Fibroblast of the aortic adventitia (primary cell): ENCODE results near the gene ST7. TPM values are rescaled to one million over a fixed set of nuclear protein-coding genes. Genes with fewer than 3 reads are reported as not detected.
A peak's percentile ranks its signal among the peaks of the same experiment; 100 is the strongest.

ENCODE experiments used
- DNase-seq: peaks from one replicate; pipeline ENCODE4 v3.0.0-alpha.2; 2010; ENCODE audit warnings: low read depth
- H3K4me3 ChIP-seq: 2 replicates; pipeline ENCODE4 v1.5.1; 2011; ENCODE audit warnings: low read depth, mild to moderate bottlenecking, control low read depth, low read length, moderate library complexity
- total RNA-seq: library from RNA; depleted of rRNA; stranded (reverse); fragments of >200 nt; gene quantifications from 2 replicates; pipeline ENCODE4 v1.2.3, GENCODE V29; 2012; ENCODE audit warnings: low replicate concordance
- TF ChIP-seq, protein P1 (sequence below): IDR thresholded peaks from 2 replicates; pipeline ENCODE4 v1.5.1; 2011; ENCODE audit warnings: mild to moderate bottlenecking, low read length, control low read depth, inconsistent platforms; ENCODE audit not compliant: insufficient read depth

ST7 gene
- total RNA-seq, 1 donor, result 22.7 TPM

GRCh38 chr7:117208257-117208656 is 255.0 kb downstream of the ST7 start:
- H3K4me3 ChIP-seq, result no peak overlapping the region
- DNase-seq, result no peak
- TF ChIP-seq, protein P1, sequence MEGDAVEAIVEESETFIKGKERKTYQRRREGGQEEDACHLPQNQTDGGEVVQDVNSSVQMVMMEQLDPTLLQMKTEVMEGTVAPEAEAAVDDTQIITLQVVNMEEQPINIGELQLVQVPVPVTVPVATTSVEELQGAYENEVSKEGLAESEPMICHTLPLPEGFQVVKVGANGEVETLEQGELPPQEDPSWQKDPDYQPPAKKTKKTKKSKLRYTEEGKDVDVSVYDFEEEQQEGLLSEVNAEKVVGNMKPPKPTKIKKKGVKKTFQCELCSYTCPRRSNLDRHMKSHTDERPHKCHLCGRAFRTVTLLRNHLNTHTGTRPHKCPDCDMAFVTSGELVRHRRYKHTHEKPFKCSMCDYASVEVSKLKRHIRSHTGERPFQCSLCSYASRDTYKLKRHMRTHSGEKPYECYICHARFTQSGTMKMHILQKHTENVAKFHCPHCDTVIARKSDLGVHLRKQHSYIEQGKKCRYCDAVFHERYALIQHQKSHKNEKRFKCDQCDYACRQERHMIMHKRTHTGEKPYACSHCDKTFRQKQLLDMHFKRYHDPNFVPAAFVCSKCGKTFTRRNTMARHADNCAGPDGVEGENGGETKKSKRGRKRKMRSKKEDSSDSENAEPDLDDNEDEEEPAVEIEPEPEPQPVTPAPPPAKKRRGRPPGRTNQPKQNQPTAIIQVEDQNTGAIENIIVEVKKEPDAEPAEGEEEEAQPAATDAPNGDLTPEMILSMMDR, result no peak

GRCh38 chr7:117210397-117210796 is 257.1 kb downstream of the ST7 start:
- TF ChIP-seq, protein P1, result no peak
- no peak for DNase-seq
- H3K4me3 ChIP-seq, result no peak overlapping the region

DNA sequence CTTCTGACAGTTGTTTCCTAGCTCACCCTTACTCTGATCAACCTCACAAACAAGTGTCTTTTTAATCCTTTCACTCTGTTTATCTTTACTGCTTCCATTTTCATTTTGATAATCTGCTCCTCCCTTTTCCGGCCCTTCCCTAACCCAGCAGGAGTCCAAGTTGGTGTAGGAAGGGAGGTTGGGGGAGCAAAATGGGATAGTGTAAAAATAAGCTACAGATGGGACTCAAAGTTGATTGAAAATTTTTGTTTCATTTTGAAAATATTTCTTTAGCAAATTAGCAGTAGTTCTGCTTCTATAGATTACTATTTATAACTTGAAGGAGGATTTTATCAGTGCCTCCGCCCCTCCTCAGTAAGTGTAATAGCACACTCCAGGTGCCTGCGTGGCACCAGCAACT is 257.6 kb downstream of the ST7 start:
- TF ChIP-seq, protein P1, result no peak
- DNase-seq, result no peak
- no peak overlapping the region for H3K4me3 ChIP-seq

DNA sequence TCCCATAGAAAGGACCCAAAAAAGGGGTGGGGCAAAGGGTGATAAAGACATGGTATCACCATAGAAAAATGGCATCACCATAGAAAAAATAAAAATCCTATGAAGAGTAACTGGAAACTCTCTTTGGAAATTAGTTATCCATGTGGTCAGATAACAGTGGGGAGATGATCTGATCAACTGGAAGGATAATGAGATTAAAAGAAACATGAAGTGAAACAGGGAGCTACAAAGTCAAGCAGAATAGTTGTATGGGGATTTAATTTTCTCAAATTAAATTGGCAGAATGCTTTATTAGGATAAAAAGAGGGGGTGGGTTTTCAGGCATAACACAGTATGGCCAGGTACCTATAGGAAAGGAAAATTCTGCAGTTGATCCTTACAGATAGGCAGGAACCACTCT is 258.3 kb downstream of the ST7 start:
- no peak for DNase-seq
- no peak overlapping the region for H3K4me3 ChIP-seq
- TF ChIP-seq, protein P1, result no peak

GRCh38 chr7:117212969-117213877 is 259.9 kb downstream of the ST7 start:
- DNase-seq, result peak; percentile 88
- H3K4me3 ChIP-seq, result no peak overlapping the region
- TF ChIP-seq, protein P1, result peak; percentile 98

DNA sequence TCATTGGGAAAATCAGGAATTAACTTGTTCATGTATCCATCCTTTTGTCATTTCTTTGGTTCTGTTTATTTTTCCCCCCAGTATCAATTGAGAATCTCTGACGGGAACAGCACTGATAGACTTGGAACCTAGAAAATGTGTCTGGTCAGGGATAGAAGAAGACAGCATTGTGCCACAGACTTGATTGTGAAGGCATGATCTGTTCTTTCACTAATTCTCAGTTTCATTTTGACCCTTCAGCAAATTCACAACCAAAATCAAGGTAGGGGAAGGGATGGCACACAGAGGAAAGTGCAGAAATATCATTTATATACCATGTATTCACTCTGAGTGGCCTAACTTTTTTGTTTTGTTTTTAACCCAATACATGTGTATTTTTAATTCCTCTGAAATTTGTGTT is 262.7 kb downstream of the ST7 start:
- TF ChIP-seq, protein P1, result no peak
- no peak for DNase-seq
- H3K4me3 ChIP-seq, result no peak overlapping the region
